KG1 (cell line): ENCODE data around the gene CSTF3.

ENCODE experiments used
- DNase-seq: peaks from one replicate; lab custom pipeline; 2025; lab: John Stamatoyannopoulos, UW

Gene CSTF3

GRCh38 chr11:33040862-33041453 is 120.3 kb downstream of the CSTF3 start:
- DNase-seq = no peak

DNA sequence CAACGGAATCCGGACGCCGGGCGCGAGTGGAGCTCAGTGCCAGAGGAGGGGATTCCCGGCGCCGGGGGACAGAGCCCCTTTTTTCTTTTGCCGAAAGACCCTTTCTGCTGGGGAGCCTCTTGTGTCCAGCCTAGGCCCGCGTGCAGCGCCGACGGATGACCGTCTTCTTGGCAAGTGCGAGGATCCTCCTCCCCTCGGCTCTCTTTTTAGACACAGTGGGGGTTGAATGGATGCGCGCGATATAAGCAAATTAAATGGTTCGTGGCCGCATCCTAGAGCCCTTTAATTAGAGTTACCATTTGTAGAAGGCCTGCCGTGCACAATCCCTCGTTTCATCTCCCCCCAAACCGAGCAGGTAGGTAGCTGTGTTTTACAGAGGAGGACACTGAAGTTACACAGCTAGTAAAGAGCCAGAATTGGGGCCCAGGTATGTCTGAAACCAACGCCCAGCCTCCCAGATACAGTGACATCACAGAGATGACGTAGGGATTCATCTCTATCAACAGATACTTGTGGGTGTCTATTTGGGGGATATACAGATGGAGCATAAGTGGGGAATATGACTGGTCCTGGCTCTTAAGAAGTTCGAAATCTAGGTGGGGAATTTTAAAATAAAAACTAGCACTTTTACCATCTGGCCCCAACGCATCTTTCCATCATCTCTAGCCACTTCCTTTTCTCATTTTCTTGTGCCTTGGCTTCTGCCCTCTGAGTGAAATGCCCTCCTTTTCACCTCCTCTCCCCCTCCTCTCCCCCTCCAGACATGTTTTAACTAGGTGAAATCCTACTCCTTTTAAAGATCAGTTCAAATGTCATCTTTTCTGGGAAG is 121.0 kb downstream of the CSTF3 start:
- DNase-seq = no peak

DNA sequence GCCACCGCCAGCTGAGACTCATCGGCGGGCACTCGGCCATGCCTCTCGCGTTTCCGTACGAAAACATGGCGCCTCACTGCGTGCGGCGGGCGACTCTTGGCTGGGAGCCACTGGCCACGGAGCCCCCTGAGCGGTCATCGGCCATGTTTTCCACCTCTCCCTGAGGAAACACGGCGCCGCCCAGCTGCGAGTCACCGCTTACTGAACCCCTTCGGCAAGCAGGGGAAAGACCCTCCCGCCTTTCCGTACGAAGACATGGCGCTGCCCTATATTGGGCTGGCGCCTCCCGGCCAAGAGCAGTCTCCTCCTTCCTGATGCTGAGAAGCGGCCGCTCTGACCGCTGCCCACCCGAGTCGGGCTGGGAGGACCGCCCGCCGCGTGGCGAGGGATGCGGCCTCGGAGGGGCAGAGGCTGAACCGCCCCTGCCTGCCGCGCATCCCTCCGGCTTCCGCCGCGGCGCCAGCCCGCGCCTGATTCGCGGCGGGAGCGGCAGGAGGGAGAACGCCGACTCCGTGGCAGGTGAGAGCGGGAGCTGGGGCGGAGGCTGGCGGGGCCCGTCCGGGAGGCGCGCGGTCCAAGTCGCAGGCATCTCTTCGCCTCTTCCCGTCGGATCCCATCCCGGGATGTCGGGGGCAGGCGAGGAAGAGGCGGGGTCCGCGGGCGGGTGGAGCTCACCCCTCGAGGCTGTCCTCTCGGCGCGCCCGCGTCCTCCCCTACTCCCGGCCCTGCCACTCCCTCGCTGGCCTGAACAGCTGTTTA is 121.8 kb downstream of the CSTF3 start, which contains the start of gene TCP11L1:
Gene TCP11L1 (plus strand): TSS at position 299 of the 759 bp plus-strand sequence. CDS start 4,202 bp downstream, outside the sequence.
- DNase-seq = peak; percentile 83

DNA sequence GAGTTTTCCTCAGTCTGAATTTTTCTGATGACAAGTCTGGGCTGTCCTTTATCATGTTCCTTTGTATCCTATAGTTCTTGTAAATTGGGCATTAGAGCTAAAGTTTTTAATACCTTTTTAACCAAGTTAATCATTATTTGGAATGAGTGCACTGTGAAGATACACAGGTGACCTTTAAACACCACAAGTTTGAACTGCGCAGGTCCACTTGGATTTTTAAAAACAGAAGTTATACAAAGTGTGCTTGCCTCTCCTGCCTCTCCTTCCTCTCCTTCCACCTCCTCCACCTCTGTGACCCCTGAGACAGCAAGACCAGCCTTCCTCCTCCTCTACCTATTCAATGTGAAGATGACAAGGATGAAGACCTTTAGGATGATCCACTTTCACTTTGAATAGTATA is 126.3 kb downstream of the CSTF3 start:
- no peak for DNase-seq
